HepG2 (cell line): ENCODE data around the gene NEURL1. TPM values are rescaled to one million over a fixed set of nuclear protein-coding genes. Genes with fewer than 3 reads are reported as not detected.

Source experiments
- ATAC-seq: fragments of 200-7000 bp; cut with Tn5 transposase; 3 replicates; pipeline ENCODE4 v1.9.1; 2020; ENCODE audit warnings: mild to moderate bottlenecking, moderate library complexity
- BruUV-seq: library from RNA; stranded (reverse); fragments of 400-500 nt; replicated peaks from 2 replicates; lab custom pipeline; 2021; lab: Mats Ljungman, UMichigan
- CTCF ChIA-PET: fragments of 300-600 bp; formaldehyde crosslinking; extraction: SDS; loops from one replicate; lab custom pipeline; 2021; ENCODE audit warnings: low total read pairs, inconsistent platforms, low intra/inter-chr PET ratio; lab: Yijun Ruan, JAX
- POLR2A ChIA-PET: fragments of 350-600 bp; sonication (Branson Sonifier 250); formaldehyde crosslinking; loops from one replicate; lab custom pipeline; 2020; ENCODE audit warnings: antibody characterized with exemption, inconsistent platforms; lab: Yijun Ruan, JAX
- DNase-seq: peaks from one replicate; pipeline ENCODE4 v3.0.0-alpha.2; 2015; ENCODE audit warnings: low spot score
- FAIRE-seq: peaks from 3 replicates; lab custom pipeline; 2011; peaks lifted over from hg19 to GRCh38; lab: Jason Lieb, UNC
- H2AFZ ChIP-seq: one replicate; pipeline ENCODE4 v1.6.1; 2011; ENCODE audit warnings: low read length, inconsistent platforms
- H3K27ac ChIP-seq: fragments of 300-600 bp; 3 replicates; pipeline ENCODE4 v1.8.0; 2011; ENCODE audit warnings: mixed run types, mild to moderate bottlenecking, mixed read lengths, low read length, inconsistent platforms; ENCODE audit not compliant: insufficient read depth; ENCODE audit errors: extremely low read length
- H3K27me3 ChIP-seq, 2 experiments: fragments of 200-600 bp in 1 of 2; 2 replicates in 1 of 2; 3 replicates in 1 of 2; pipeline versions ENCODE4 v1.6.0 to v1.8.0; 2011; ENCODE audit warnings: low read length in 2 of 2, mild to moderate bottlenecking in 2 of 2, moderate library complexity in 2 of 2, inconsistent platforms in 1 of 2; ENCODE audit not compliant: insufficient read depth in 2 of 2, control insufficient read depth in 1 of 2
- H3K36me3 ChIP-seq, 2 experiments: fragments of 200-600 bp in 1 of 2; replicated peaks in 1 of 2; 2 replicates in 1 of 2; 3 replicates in 1 of 2; pipeline versions ENCODE4 v1.5.1 to v1.8.0; 2011; ENCODE audit warnings: low read length in 2 of 2, inconsistent platforms in 1 of 2; ENCODE audit not compliant: insufficient read depth in 2 of 2, control insufficient read depth in 1 of 2
- H3K4me1 ChIP-seq: 2 replicates; pipeline ENCODE4 v1.5.1; 2012; ENCODE audit warnings: low read length, inconsistent platforms; ENCODE audit not compliant: insufficient read depth
- H3K4me2 ChIP-seq: 2 replicates; pipeline ENCODE4 v1.6.0; 2011; ENCODE audit warnings: low read depth, low read length, inconsistent platforms
- H3K4me3 ChIP-seq, 3 experiments: fragments of 200-600 bp in 1 of 3; sonication (generic), shearing (Covaris generic) in 1 of 3; replicated peaks in 1 of 3; 2 replicates each; pipeline ENCODE4 v1.5.1; 2011 to 2016; ENCODE audit warnings: low read length in 3 of 3, inconsistent platforms in 2 of 3, low read depth in 2 of 3, mild to moderate bottlenecking in 2 of 3, control low read depth in 1 of 3, mixed read lengths in 1 of 3; ENCODE audit not compliant: insufficient read depth in 1 of 3
- H3K79me2 ChIP-seq: one replicate; pipeline ENCODE4 v1.6.1; 2011; ENCODE audit warnings: low read length, inconsistent platforms; ENCODE audit not compliant: insufficient read depth
- H3K9ac ChIP-seq: 2 replicates; pipeline ENCODE4 v1.6.0; 2011; ENCODE audit warnings: mild to moderate bottlenecking, low read depth, low read length, inconsistent platforms; ENCODE audit not compliant: insufficient read depth
- H3K9me3 ChIP-seq: 2 replicates; pipeline ENCODE4 v1.5.1; 2012; ENCODE audit warnings: mild to moderate bottlenecking, low read length
- H4K20me1 ChIP-seq: 2 replicates; pipeline ENCODE4 v1.6.0; 2011; ENCODE audit warnings: inconsistent platforms, mild to moderate bottlenecking, low read length, moderate library complexity; ENCODE audit not compliant: insufficient read depth
- MYNN ChIP-seq: sonication (generic); formaldehyde crosslinking; IDR thresholded peaks from 2 replicates; pipeline ENCODE4 v1.4.0; 2020; ENCODE audit warnings: mild to moderate bottlenecking, low read depth, missing genetic modification reagents
- PAF1 ChIP-seq: IDR thresholded peaks from 2 replicates; pipeline ENCODE4 v1.6.1; 2016; ENCODE audit warnings: missing genetic modification reagents, missing compliant biosample characterization
- PLRG1 ChIP-seq: fragments of 450-650 bp; conservative IDR thresholded peaks from 2 replicates; pipeline ENCODE4 v1.6.1; 2016
- ZNF382 ChIP-seq: sonication (generic); formaldehyde crosslinking; IDR thresholded peaks from 2 replicates; pipeline ENCODE4 v1.5.0; 2020; ENCODE audit warnings: missing genetic modification reagents, mild to moderate bottlenecking, borderline replicate concordance
- ZNF737 ChIP-seq: sonication (generic); formaldehyde crosslinking; IDR thresholded peaks from 2 replicates; pipeline ENCODE4 v1.5.0; 2020; ENCODE audit warnings: missing genetic modification reagents, mild to moderate bottlenecking, borderline replicate concordance
- WGBS: methylation state at CpG from one replicate; pipeline ENCODE4 v1.1.6; 2017; ENCODE audit warnings: low lambda C conversion rate; 5-methylcytosine and 5-hydroxymethylcytosine counted together
- in situ Hi-C: cut with HindIII; loops from 2 replicates; pipeline ENCODE4 v1.10.0; 2017; ENCODE audit warnings: low pct_unique_long_range_greater_than_20kb; ENCODE audit not compliant: extremely low pct_ligation_motif_present
- intact Hi-C: fragments of 100-400 bp; cut with micrococcal nuclease; formaldehyde crosslinking; loops from one replicate; pipeline ENCODE4 v1.10.0; 2022; ENCODE audit not compliant: unreplicated experiment
- polyA plus RNA-seq, 8 experiments: library from polyadenylated mRNA; depleted of rRNA in 3 of 8; stranded (reverse) in 7 of 8; unstranded in 1 of 8; fragments of >200 nt; fragmentation: Illumina TruSeq in 4 of 8; extraction: Trizol in 4 of 8; gene quantifications; 2 replicates each; pipeline versions ENCODE4 v1.2.1 to v1.2.3, GENCODE V29; 2011 to 2016; ENCODE audit warnings: low read depth in 4 of 8, missing spikeins in 1 of 8, mixed read lengths in 1 of 8; ENCODE audit not compliant: insufficient read depth in 1 of 8
- total RNA-seq, 5 experiments: library from RNA; depleted of rRNA; stranded (reverse); fragments of >200 nt; fragmentation: Illumina TruSeq; extraction: Trizol; gene quantifications; 2 replicates each; pipeline ENCODE4 v1.2.3, GENCODE V29; 2016; ENCODE audit warnings: low read depth in 1 of 5
- TF ChIP-seq, protein P1 (sequence below): sonication (generic); formaldehyde crosslinking; conservative IDR thresholded peaks from 2 replicates; pipeline ENCODE4 v1.4.0; 2020; ENCODE audit warnings: missing genetic modification reagents

NEURL1 gene
- total and polyA plus RNA-seq, 2 of the 13 experiments (the other 11 are each of a cell fraction or from before 2014, with no cell fraction given): not detected

- H3K4me3 ChIP-seq: no peak overlapping the region
- H3K9ac ChIP-seq: no peak overlapping the region
- H3K27me3 ChIP-seq: peaks cover 12 to 75% of the 10 kb centered on the region in 2 experiments; a peak in 4 of 5 replicates
- BruUV-seq: no TSS peak
- CTCF ChIA-PET: no interaction called here
- peaks cover 8% of the 10 kb centered on the region for H3K4me1 ChIP-seq
- no peak for DNase-seq
- POLR2A ChIA-PET: no interaction called here
- 3% methylated on average over 5 of the region's 10 CpGs for WGBS
- H2AFZ ChIP-seq: no peak overlapping the region
- H4K20me1 ChIP-seq: no peaks in the 10 kb centered on the region
- H3K79me2 ChIP-seq: no peaks in the 10 kb centered on the region
- no peaks in the 10 kb centered on the region for H3K36me3 ChIP-seq
- no peak overlapping the region for H3K27ac ChIP-seq
- no peaks in the 10 kb centered on the region for H3K9me3 ChIP-seq
- H3K4me2 ChIP-seq: no peak overlapping the region
- TF ChIP-seq PLRG1 (no peak), ZNF737 (CRISPR knock-in tag) (no peak), ZNF382 (CRISPR knock-in tag) (no peak), PAF1 (CRISPR knock-in tag) (no peak), MYNN (CRISPR knock-in tag) (no peak)
- TF ChIP-seq, protein P1, sequence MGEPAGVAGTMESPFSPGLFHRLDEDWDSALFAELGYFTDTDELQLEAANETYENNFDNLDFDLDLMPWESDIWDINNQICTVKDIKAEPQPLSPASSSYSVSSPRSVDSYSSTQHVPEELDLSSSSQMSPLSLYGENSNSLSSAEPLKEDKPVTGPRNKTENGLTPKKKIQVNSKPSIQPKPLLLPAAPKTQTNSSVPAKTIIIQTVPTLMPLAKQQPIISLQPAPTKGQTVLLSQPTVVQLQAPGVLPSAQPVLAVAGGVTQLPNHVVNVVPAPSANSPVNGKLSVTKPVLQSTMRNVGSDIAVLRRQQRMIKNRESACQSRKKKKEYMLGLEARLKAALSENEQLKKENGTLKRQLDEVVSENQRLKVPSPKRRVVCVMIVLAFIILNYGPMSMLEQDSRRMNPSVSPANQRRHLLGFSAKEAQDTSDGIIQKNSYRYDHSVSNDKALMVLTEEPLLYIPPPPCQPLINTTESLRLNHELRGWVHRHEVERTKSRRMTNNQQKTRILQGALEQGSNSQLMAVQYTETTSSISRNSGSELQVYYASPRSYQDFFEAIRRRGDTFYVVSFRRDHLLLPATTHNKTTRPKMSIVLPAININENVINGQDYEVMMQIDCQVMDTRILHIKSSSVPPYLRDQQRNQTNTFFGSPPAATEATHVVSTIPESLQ (CRISPR knock-in tag): no peak
- TF ChIP-seq, all 625 proteins: peak for 0
- in situ Hi-C loops: no loop called here
- intact Hi-C loops: no loop called here
- ATAC-seq (no peak), FAIRE-seq (no peak)
These were observed 58.4 kb downstream of the NEURL1 start for GRCh38 chr10:103551619-103552602.
